HepG2 (cell line): ENCODE results near the gene FUT6. TPM values are rescaled to one million over a fixed set of nuclear protein-coding genes. Genes with fewer than 3 reads are reported as not detected.
A peak's percentile ranks its signal among the peaks of the same experiment; 100 is the strongest.

Source experiments
- GLI4 ChIP-seq: sonication (generic); formaldehyde crosslinking; IDR thresholded peaks from 2 replicates; pipeline ENCODE4 v1.5.1; 2020; ENCODE audit warnings: missing genetic modification reagents, mild to moderate bottlenecking, moderate library complexity, borderline replicate concordance
- MTA1 ChIP-seq: sonication (generic); formaldehyde crosslinking; IDR thresholded peaks from 2 replicates; pipeline ENCODE4 v1.4.0; 2020; ENCODE audit warnings: missing genetic modification reagents, mild to moderate bottlenecking, borderline replicate concordance
- POGZ ChIP-seq: sonication (generic); formaldehyde crosslinking; IDR thresholded peaks from 2 replicates; pipeline ENCODE4 v1.4.0; 2020; ENCODE audit warnings: mild to moderate bottlenecking, missing genetic modification reagents
- PRMT3 ChIP-seq: sonication (generic); formaldehyde crosslinking; IDR thresholded peaks from 2 replicates; pipeline ENCODE4 v1.8.1; 2022; ENCODE audit warnings: low read depth, mild to moderate bottlenecking, moderate library complexity, missing genetic modification reagents, borderline replicate concordance
- PRPF4 ChIP-seq: fragments of 200-400 bp; formaldehyde crosslinking; IDR thresholded peaks from 2 replicates; pipeline ENCODE4 v1.6.1; 2016; ENCODE audit warnings: low read length, low read depth; ENCODE audit not compliant: poor library complexity, severe bottlenecking
- PTBP1 ChIP-seq: fragments of 200-400 bp; formaldehyde crosslinking; IDR thresholded peaks from 2 replicates; pipeline ENCODE4 v1.6.1; 2018; ENCODE audit warnings: low read length, low read depth; ENCODE audit not compliant: poor library complexity, severe bottlenecking
- RBM22 ChIP-seq: fragments of 200-400 bp; formaldehyde crosslinking; optimal IDR thresholded peaks from 2 replicates; pipeline ENCODE3; 2017; ENCODE audit warnings: mild to moderate bottlenecking, low read length, moderate library complexity
- TEAD2 ChIP-seq: sonication (generic); formaldehyde crosslinking; IDR thresholded peaks from 2 replicates; pipeline ENCODE4 v1.9.0; 2021; ENCODE audit warnings: missing genetic modification reagents
- ZNF530 ChIP-seq: sonication (generic); formaldehyde crosslinking; IDR thresholded peaks from 2 replicates; pipeline ENCODE4 v1.5.0; 2020; ENCODE audit warnings: low read depth, mild to moderate bottlenecking, missing genetic modification reagents
- ZNF543 ChIP-seq: sonication (generic); formaldehyde crosslinking; IDR thresholded peaks from 2 replicates; pipeline ENCODE4 v1.4.0; 2020; ENCODE audit warnings: mild to moderate bottlenecking, missing genetic modification reagents
- ZNF839 ChIP-seq: sonication (generic); formaldehyde crosslinking; IDR thresholded peaks from 2 replicates; pipeline ENCODE4 v1.4.0; 2020; ENCODE audit warnings: missing genetic modification reagents, mild to moderate bottlenecking, borderline replicate concordance
- ZSCAN20 ChIP-seq: sonication (generic); formaldehyde crosslinking; IDR thresholded peaks from 2 replicates; pipeline ENCODE4 v1.4.0; 2020; ENCODE audit warnings: missing genetic modification reagents, mild to moderate bottlenecking, borderline replicate concordance
- ZSCAN29 ChIP-seq: sonication (generic); formaldehyde crosslinking; conservative IDR thresholded peaks from 2 replicates; pipeline ENCODE4 v1.4.0; 2020; ENCODE audit warnings: mild to moderate bottlenecking, missing genetic modification reagents
- polyA plus RNA-seq, 8 experiments: library from polyadenylated mRNA; depleted of rRNA in 3 of 8; stranded (reverse) in 7 of 8; unstranded in 1 of 8; fragments of >200 nt; fragmentation: Illumina TruSeq in 4 of 8; extraction: Trizol in 4 of 8; gene quantifications; 2 replicates each; pipeline versions ENCODE4 v1.2.1 to v1.2.3, GENCODE V29; 2011 to 2016; ENCODE audit warnings: low read depth in 4 of 8, missing spikeins in 1 of 8, mixed read lengths in 1 of 8; ENCODE audit not compliant: insufficient read depth in 1 of 8
- total RNA-seq, 5 experiments: library from RNA; depleted of rRNA; stranded (reverse); fragments of >200 nt; fragmentation: Illumina TruSeq; extraction: Trizol; gene quantifications; 2 replicates each; pipeline ENCODE4 v1.2.3, GENCODE V29; 2016; ENCODE audit warnings: low read depth in 1 of 5
- TF ChIP-seq, protein P1 (sequence below): sonication (generic); formaldehyde crosslinking; IDR thresholded peaks from 2 replicates; pipeline ENCODE4 v1.5.0; 2020; ENCODE audit warnings: missing genetic modification reagents
- TF ChIP-seq, protein P2 (sequence below): sonication (generic); formaldehyde crosslinking; IDR thresholded peaks from 2 replicates; pipeline ENCODE4; 2020; ENCODE audit warnings: missing genetic modification reagents, mild to moderate bottlenecking, borderline replicate concordance
- TF ChIP-seq, protein P3 (sequence below): sonication (generic); formaldehyde crosslinking; IDR thresholded peaks from 2 replicates; pipeline ENCODE4 v1.5.0; 2020; ENCODE audit warnings: mild to moderate bottlenecking, missing genetic modification reagents
- TF ChIP-seq, protein P4 (sequence below): sonication (generic); formaldehyde crosslinking; IDR thresholded peaks from 2 replicates; pipeline ENCODE4 v1.8.1; 2023; ENCODE audit warnings: missing genetic modification reagents, mild to moderate bottlenecking, borderline replicate concordance
- TF ChIP-seq, protein P5 (sequence below): sonication (generic); formaldehyde crosslinking; IDR thresholded peaks from 2 replicates; pipeline ENCODE4 v1.4.0; 2020; ENCODE audit warnings: missing genetic modification reagents

Gene FUT6
- total and polyA plus RNA-seq, 2 of the 13 experiments (the other 11 are each of a cell fraction or from before 2014, with no cell fraction given): 8.2 to 27.7 TPM

DNA sequence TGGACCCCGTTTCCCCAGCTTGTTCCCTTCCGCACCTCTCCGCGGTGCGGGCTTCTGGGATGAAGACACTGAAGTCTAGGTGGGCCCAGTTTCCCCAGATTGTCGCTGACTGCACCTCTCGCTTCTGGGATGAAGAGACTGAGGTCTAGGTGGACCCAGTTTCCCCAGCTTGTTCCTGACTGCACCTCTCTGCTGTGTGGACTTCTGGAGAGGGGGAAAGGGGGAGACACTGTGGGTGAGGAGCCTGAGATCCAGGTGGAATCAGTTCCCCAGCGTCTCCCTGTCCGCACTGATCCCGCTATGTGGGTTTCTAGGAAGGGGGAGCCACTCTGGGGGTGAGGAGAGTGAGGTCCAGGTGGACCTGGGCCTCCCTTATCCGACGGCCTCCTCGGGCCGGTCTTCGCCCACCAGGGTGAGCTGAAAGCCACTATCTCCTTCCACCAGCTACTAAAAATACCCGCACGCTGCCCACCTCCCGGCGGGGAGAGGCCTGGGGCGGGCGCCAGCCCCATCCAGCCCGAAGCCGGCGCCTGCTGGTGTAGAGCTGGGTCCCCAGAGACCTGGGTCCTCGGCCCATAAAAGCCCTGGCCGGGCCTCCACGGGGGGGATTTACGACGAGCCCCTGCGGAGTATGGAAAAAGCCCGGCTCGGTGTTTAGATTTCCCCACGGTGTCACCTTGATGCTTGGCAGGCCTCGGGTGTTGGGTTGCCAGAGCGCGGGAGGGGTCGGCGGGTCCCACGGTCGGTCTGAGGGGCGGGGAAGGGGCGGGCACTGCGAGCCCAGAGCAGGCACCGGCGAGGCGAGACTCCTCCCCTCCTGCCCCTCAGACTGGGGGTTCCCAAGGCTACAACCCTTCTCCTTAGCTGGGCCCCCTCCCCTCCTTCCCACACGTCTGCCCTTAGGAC lies 10.6 kb downstream of the FUT6 start (continued):
- TF ChIP-seq, protein P1, sequence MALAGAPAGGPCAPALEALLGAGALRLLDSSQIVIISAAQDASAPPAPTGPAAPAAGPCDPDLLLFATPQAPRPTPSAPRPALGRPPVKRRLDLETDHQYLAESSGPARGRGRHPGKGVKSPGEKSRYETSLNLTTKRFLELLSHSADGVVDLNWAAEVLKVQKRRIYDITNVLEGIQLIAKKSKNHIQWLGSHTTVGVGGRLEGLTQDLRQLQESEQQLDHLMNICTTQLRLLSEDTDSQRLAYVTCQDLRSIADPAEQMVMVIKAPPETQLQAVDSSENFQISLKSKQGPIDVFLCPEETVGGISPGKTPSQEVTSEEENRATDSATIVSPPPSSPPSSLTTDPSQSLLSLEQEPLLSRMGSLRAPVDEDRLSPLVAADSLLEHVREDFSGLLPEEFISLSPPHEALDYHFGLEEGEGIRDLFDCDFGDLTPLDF (CRISPR knock-in tag): no peak
- TF ChIP-seq POGZ (CRISPR knock-in tag) (no peak), ZNF530 (CRISPR knock-in tag) (no peak), ZSCAN20 (CRISPR knock-in tag) (no peak), RBM22 (peak; percentile 57), TEAD2 (CRISPR knock-in tag) (no peak), ZNF839 (CRISPR knock-in tag) (0 out of 2 replicates have a peak, but pooled peaks have one; percentile 14), ZNF543 (CRISPR knock-in tag) (peak; percentile 3; the same call in 1 of the 2 replicates), MTA1 (CRISPR knock-in tag) (0 out of 2 replicates have a peak, but pooled peaks have one; percentile 6), PRMT3 (CRISPR knock-in tag) (0 out of 2 replicates have a peak, but pooled peaks have one; percentile 5), GLI4 (CRISPR knock-in tag) (no peak), PTBP1 (peak; percentile 37), PRPF4 (peak; percentile 18), ZSCAN29 (CRISPR knock-in tag) (no peak)
- TF ChIP-seq, protein P2, sequence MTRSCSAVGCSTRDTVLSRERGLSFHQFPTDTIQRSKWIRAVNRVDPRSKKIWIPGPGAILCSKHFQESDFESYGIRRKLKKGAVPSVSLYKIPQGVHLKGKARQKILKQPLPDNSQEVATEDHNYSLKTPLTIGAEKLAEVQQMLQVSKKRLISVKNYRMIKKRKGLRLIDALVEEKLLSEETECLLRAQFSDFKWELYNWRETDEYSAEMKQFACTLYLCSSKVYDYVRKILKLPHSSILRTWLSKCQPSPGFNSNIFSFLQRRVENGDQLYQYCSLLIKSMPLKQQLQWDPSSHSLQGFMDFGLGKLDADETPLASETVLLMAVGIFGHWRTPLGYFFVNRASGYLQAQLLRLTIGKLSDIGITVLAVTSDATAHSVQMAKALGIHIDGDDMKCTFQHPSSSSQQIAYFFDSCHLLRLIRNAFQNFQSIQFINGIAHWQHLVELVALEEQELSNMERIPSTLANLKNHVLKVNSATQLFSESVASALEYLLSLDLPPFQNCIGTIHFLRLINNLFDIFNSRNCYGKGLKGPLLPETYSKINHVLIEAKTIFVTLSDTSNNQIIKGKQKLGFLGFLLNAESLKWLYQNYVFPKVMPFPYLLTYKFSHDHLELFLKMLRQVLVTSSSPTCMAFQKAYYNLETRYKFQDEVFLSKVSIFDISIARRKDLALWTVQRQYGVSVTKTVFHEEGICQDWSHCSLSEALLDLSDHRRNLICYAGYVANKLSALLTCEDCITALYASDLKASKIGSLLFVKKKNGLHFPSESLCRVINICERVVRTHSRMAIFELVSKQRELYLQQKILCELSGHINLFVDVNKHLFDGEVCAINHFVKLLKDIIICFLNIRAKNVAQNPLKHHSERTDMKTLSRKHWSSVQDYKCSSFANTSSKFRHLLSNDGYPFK: 0 out of 2 replicates have a peak, but pooled peaks have one; percentile 69
- TF ChIP-seq, protein P3, sequence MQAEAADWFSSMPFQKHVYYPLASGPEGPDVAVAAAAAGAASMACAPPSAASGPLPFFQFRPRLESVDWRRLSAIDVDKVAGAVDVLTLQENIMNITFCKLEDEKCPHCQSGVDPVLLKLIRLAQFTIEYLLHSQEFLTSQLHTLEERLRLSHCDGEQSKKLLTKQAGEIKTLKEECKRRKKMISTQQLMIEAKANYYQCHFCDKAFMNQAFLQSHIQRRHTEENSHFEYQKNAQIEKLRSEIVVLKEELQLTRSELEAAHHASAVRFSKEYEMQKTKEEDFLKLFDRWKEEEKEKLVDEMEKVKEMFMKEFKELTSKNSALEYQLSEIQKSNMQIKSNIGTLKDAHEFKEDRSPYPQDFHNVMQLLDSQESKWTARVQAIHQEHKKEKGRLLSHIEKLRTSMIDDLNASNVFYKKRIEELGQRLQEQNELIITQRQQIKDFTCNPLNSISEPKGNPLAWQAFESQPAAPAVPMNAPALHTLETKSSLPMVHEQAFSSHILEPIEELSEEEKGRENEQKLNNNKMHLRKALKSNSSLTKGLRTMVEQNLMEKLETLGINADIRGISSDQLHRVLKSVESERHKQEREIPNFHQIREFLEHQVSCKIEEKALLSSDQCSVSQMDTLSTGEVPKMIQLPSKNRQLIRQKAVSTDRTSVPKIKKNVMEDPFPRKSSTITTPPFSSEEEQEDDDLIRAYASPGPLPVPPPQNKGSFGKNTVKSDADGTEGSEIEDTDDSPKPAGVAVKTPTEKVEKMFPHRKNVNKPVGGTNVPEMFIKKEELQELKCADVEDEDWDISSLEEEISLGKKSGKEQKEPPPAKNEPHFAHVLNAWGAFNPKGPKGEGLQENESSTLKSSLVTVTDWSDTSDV (CRISPR knock-in tag): 0 out of 2 replicates have a peak, but pooled peaks have one; percentile 48
- TF ChIP-seq, protein P4, sequence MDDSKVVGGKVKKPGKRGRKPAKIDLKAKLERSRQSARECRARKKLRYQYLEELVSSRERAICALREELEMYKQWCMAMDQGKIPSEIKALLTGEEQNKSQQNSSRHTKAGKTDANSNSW (CRISPR knock-in tag): no peak
- TF ChIP-seq, protein P5, sequence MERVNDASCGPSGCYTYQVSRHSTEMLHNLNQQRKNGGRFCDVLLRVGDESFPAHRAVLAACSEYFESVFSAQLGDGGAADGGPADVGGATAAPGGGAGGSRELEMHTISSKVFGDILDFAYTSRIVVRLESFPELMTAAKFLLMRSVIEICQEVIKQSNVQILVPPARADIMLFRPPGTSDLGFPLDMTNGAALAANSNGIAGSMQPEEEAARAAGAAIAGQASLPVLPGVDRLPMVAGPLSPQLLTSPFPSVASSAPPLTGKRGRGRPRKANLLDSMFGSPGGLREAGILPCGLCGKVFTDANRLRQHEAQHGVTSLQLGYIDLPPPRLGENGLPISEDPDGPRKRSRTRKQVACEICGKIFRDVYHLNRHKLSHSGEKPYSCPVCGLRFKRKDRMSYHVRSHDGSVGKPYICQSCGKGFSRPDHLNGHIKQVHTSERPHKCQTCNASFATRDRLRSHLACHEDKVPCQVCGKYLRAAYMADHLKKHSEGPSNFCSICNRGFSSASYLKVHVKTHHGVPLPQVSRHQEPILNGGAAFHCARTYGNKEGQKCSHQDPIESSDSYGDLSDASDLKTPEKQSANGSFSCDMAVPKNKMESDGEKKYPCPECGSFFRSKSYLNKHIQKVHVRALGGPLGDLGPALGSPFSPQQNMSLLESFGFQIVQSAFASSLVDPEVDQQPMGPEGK (CRISPR knock-in tag): no peak
